ENCODE results near the gene TXNDC5. TPM values are rescaled to one million over a fixed set of nuclear protein-coding genes. Genes with fewer than 3 reads are reported as not detected.

TXNDC5 gene
- total RNA-seq, 2 experiments from 2014 or later, result 17.5 to 19.0 TPM

GRCh38 chr6:7921632-7922092, 11.1 kb upstream of the TXNDC5 start:
- no peaks in the 10 kb centered on the region for H3K4me1 Mint-ChIP-seq
- H3K36me3 Mint-ChIP-seq, result no peaks in the 10 kb centered on the region
- no peak for ATAC-seq (ENCODE audit: low read depth)
- no peak overlapping the region for H3K4me3 Mint-ChIP-seq
- H3K9me3 Mint-ChIP-seq, result peaks cover 4% of the 10 kb centered on the region
- no peak for DNase-seq
- POLR2A ChIA-PET, result no interaction called here
- peaks cover 7% of the 10 kb centered on the region for H3K27me3 Mint-ChIP-seq
- H3K27ac Mint-ChIP-seq, result no peak overlapping the region

- DNase-seq (no peak), ATAC-seq (ENCODE audit: low read depth) (no peak)
- Mint-ChIP-seq H3K4me3 (no peak overlapping the region), H3K4me1 (no peaks in the 10 kb centered on the region), H3K36me3 (no peaks in the 10 kb centered on the region), H3K27me3 (peaks cover 7% of the 10 kb centered on the region), H3K27ac (no peak overlapping the region), H3K9me3 (peaks cover 4% of the 10 kb centered on the region)
- POLR2A ChIA-PET, result no interaction called here
These were observed 10.5 kb upstream of the TXNDC5 start for GRCh38 chr6:7921046-7921445.

DNA sequence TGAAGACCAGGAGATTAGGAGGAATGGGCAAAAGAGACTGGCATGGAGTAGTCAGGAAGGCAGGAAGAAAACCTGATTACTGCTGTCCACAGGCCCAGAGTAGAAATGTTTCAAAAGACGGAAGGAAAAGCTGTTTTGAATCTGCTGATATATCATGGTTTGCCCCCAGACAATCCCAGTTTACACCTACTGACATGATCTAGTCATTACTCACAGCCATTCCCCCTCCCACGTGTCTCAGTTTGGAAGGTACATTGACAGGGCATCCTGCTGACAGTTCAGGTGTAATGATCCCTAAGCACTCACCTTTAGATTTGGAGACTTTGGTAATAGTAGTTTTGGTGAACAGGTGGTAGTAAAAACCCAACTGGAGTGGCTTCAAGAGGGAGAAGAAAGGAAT, 9.8 kb upstream of the TXNDC5 start:
- no peaks in the 10 kb centered on the region for H3K36me3 Mint-ChIP-seq
- DNase-seq, result no peak
- H3K27ac Mint-ChIP-seq, result no peak overlapping the region
- peaks cover 4% of the 10 kb centered on the region for H3K9me3 Mint-ChIP-seq
- POLR2A ChIA-PET, result no interaction called here
- no peak for ATAC-seq (ENCODE audit: low read depth)
- H3K4me1 Mint-ChIP-seq, result no peaks in the 10 kb centered on the region
- H3K4me3 Mint-ChIP-seq, result no peak overlapping the region
- H3K27me3 Mint-ChIP-seq, result peaks cover 7% of the 10 kb centered on the region

DNA sequence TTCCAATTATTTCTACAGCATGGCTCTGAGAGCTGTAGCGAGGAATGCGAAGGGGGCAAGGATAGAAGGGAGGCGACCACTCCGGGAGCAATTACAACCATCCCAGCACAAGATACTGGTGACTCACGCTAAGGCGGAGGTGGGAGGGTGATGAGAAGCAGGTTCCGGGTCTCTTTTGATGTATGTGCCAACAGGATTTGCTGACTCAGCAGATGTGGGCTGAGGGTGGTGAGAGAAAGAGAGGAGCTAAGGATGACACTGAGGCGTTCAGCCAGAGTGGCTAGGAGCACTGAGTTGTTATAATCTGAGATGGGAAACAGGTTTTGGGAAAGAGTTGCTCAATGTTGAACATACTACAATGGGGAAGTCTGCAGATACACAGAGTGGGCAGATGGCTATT, 9.3 kb upstream of the TXNDC5 start:
- Mint-ChIP-seq H3K36me3 (no peaks in the 10 kb centered on the region), H3K4me1 (no peaks in the 10 kb centered on the region), H3K9me3 (peaks cover 4% of the 10 kb centered on the region), H3K27ac (no peak overlapping the region), H3K4me3 (no peak overlapping the region), H3K27me3 (peaks cover 7% of the 10 kb centered on the region)
- DNase-seq (no peak), ATAC-seq (ENCODE audit: low read depth) (no peak)
- POLR2A ChIA-PET, result no interaction called here

GRCh38 chr6:7918403-7918802, 7.8 kb upstream of the TXNDC5 start:
- DNase-seq, result no peak
- no peak overlapping the region for H3K4me3 Mint-ChIP-seq
- H3K4me1 Mint-ChIP-seq, result no peaks in the 10 kb centered on the region
- POLR2A ChIA-PET, result no interaction called here
- no peak for ATAC-seq (ENCODE audit: low read depth)
- H3K27me3 Mint-ChIP-seq, result no peaks in the 10 kb centered on the region
- no peaks in the 10 kb centered on the region for H3K36me3 Mint-ChIP-seq
- H3K27ac Mint-ChIP-seq, result no peak overlapping the region
- H3K9me3 Mint-ChIP-seq, result no peaks in the 10 kb centered on the region

DNA sequence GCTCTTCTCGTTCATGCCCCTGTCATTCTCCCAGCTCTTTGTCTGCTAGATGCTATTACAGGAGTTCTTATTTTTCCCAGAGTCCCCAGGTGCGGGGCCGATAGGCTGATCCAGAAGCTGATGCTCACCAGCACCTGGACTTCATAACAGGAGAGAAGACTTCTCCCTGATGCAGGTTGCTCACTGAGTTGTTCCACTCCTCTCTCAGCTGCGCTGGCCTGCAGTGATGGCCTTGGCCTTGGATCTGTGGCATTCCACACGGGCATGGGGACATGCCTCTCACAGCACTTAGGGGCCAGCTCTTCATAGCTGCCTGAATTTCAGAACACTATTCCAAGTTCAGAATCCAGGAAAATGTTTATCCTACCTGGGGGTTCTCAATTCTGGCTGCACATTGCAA, 7.1 kb upstream of the TXNDC5 start:
- Mint-ChIP-seq H3K4me1 (no peaks in the 10 kb centered on the region), H3K27ac (no peak overlapping the region), H3K4me3 (no peak overlapping the region), H3K9me3 (no peaks in the 10 kb centered on the region), H3K27me3 (no peaks in the 10 kb centered on the region), H3K36me3 (no peaks in the 10 kb centered on the region)
- no peak for DNase-seq
- POLR2A ChIA-PET, result no interaction called here
- ATAC-seq (ENCODE audit: low read depth), result no peak

DNA sequence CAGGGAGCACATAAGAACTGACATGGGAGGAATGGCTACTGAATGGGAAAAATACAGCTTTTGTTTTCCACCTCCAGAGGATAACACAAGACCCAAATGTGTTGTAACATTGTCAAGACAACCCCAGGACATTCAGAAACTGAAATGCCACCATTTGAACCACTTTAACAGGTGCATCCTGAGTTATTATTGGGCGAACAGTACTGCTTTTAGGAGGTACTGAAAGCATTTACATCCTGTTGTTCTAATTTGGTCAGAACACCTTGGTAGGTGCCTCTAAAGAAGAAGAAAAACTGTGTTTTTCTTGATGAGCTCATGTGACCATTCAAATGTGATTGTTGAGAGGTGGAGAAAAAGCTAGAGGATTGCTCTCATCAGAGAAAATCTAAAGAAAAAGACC, 6.4 kb upstream of the TXNDC5 start:
- H3K4me3 Mint-ChIP-seq, result no peak overlapping the region
- H3K4me1 Mint-ChIP-seq, result no peaks in the 10 kb centered on the region
- no peaks in the 10 kb centered on the region for H3K9me3 Mint-ChIP-seq
- ATAC-seq (ENCODE audit: low read depth) (no peak), DNase-seq (no peak)
- H3K36me3 Mint-ChIP-seq, result no peaks in the 10 kb centered on the region
- POLR2A ChIA-PET, result no interaction called here
- H3K27ac Mint-ChIP-seq, result no peak overlapping the region
- H3K27me3 Mint-ChIP-seq, result no peaks in the 10 kb centered on the region

DNA sequence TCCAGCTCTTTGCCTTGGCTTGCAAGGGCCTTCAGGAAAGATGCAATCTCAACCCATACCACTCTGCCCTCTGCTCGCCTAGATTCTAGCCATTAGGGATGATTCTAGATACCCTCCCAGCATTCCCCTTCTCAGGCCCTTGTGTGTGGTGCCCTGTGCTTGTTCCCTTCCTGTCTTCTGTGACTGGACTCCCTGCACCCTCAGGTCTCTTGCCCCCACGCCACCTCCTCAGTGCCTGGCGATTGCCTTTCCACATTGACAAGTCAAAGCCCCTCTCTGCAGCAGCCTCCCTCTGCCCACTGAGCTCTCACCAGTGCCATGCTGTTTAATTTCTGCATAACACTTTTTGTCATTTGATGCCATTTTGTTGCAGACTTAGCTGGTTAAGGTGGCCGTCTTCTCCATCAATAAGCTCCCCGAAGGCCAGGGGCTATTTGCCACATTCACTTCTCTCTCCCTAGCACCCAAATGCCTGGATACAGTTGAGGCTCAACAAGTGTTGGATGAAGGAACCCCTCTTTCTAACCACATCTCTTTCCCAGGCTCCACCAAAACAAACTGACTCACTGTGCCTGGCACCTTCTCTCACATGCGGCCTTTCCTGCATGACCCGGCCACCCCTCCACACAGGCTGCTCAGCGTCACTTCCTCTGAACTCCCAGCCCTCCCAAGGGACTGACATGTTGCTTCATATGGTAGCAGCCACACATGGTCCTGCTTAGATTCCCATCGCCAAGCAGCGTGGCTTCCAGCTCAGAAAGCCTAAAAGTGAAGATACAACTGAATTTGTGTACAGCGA, 4.6 kb upstream of the TXNDC5 start:
- Mint-ChIP-seq H3K4me3 (no peak overlapping the region), H3K27me3 (no peaks in the 10 kb centered on the region), H3K36me3 (no peaks in the 10 kb centered on the region), H3K27ac (no peak overlapping the region), H3K4me1 (no peaks in the 10 kb centered on the region), H3K9me3 (no peaks in the 10 kb centered on the region)
- DNase-seq (no peak), ATAC-seq (ENCODE audit: low read depth) (no peak)
- POLR2A ChIA-PET, result no interaction called here

DNA sequence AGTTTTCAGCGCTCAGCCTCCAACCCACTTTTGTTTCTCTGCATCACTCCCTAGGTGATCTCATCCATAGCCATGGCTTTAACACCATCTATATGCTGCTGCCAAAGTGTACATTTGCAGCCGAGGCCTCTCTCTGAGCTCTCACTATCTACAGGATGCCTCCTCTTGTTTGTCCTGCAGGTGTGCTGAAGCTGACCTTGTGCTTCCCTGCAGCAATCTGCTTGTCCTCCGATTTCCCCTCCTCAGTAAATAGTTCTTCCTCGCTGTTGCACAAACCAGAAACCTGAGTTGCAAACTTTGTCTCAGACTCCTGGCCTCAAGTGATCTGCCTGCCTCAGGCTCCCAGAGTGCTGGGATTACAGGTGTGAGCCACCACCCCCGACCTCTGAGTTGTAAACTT, 3.7 kb upstream of the TXNDC5 start:
- no peak for ATAC-seq (ENCODE audit: low read depth)
- H3K4me1 Mint-ChIP-seq, result peaks cover 3% of the 10 kb centered on the region
- no peaks in the 10 kb centered on the region for H3K36me3 Mint-ChIP-seq
- POLR2A ChIA-PET, result no interaction called here
- H3K27ac Mint-ChIP-seq, result no peak overlapping the region
- H3K9me3 Mint-ChIP-seq, result no peaks in the 10 kb centered on the region
- H3K4me3 Mint-ChIP-seq, result no peak overlapping the region
- no peak for DNase-seq
- no peaks in the 10 kb centered on the region for H3K27me3 Mint-ChIP-seq

- no peaks in the 10 kb centered on the region for H3K9me3 Mint-ChIP-seq
- H3K27ac Mint-ChIP-seq, result no peak overlapping the region
- no peaks in the 10 kb centered on the region for H3K36me3 Mint-ChIP-seq
- H3K4me1 Mint-ChIP-seq, result peaks cover 8% of the 10 kb centered on the region
- DNase-seq, result no peak
- no peaks in the 10 kb centered on the region for H3K27me3 Mint-ChIP-seq
- no peak overlapping the region for H3K4me3 Mint-ChIP-seq
- POLR2A ChIA-PET, result no interaction called here
- ATAC-seq (ENCODE audit: low read depth), result no peak
These were observed 2.3 kb upstream of the TXNDC5 start for GRCh38 chr6:7912736-7913517.

- no peak overlapping the region for H3K4me3 Mint-ChIP-seq
- H3K4me1 Mint-ChIP-seq, result peaks cover 8% of the 10 kb centered on the region
- no peak overlapping the region for H3K27ac Mint-ChIP-seq
- POLR2A ChIA-PET, result no interaction called here
- ATAC-seq (ENCODE audit: low read depth) (no peak), DNase-seq (no peak)
- H3K9me3 Mint-ChIP-seq, result no peaks in the 10 kb centered on the region
- no peaks in the 10 kb centered on the region for H3K36me3 Mint-ChIP-seq
- no peaks in the 10 kb centered on the region for H3K27me3 Mint-ChIP-seq
These were observed 1.4 kb upstream of the TXNDC5 start for GRCh38 chr6:7912024-7912423.

DNA sequence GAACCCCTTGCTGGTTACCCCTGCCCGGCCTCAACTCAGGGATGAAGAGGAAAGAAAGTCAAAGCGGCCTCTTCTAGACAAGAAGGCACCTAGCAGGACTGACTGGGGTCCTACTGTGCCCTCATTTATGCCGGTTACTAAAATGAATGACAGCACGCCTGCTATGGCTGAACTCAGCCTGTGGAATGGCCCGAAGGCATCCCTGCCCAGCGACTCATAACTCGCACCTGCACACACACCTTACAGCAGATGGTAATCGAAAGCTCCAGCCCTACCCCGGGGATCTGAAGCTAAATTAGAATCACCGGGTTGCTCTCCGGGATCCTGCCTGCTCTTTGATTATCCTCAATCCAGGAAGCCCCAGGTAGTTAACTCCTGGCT, 747 bp upstream of the TXNDC5 start:
- ATAC-seq (ENCODE audit: low read depth), result no peak
- H3K27ac Mint-ChIP-seq, result peak overlapping the region; percentile 40
- POLR2A ChIA-PET, result no interaction called here
- no peaks in the 10 kb centered on the region for H3K9me3 Mint-ChIP-seq
- no peaks in the 10 kb centered on the region for H3K27me3 Mint-ChIP-seq
- H3K4me3 Mint-ChIP-seq, result peak overlapping the region; percentile 77
- no peak for DNase-seq
- peaks cover 11% of the 10 kb centered on the region for H3K4me1 Mint-ChIP-seq
- H3K36me3 Mint-ChIP-seq, result no peaks in the 10 kb centered on the region

DNA sequence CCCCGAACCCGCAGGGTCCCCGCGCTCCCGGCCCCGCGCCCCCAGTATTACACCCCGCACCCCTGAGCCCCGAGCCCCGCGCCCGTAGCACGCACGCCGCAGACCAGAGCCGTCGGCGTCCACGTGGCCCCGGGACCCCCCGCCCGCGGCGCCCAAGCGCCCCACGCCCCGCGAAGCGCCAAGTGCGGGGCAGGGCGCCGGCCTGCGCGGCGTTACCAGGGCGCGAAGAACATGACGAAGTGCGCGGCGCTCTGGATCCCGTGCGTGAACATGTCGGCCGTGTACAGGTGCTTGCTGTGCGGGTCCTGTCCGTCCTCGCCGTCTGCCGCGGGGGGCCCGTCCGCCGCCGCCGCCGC, 312 bp downstream of the TXNDC5 start:
- Mint-ChIP-seq H3K4me1 (peaks cover 12% of the 10 kb centered on the region), H3K27ac (no peak overlapping the region), H3K36me3 (no peaks in the 10 kb centered on the region), H3K27me3 (no peaks in the 10 kb centered on the region), H3K4me3 (no peak overlapping the region), H3K9me3 (no peaks in the 10 kb centered on the region)
- ATAC-seq (ENCODE audit: low read depth), result peak; percentile 48
- POLR2A ChIA-PET, result interaction anchor here (1.5 kb wide), 1 partner anchor 192 kb away, joined by 4 read pairs; the partner anchor contains the start of gene EEF1E1
- no peak for DNase-seq

Measured in activated naive CD8-positive, alpha-beta T cell treated with anti-CD3 and anti-CD28 coated beads, Interleukin-2, amount 10 ng/mL, durations not matched to agents 7 days and 5 days (primary cell).